Dermis microvascular lymphatic vessel endothelial cell (primary cell): ENCODE results near the gene ITGBL1. TPM values are rescaled to one million over a fixed set of nuclear protein-coding genes. Genes with fewer than 3 reads are reported as not detected.

Source experiments
- DNase-seq, 2 donors: peaks; one replicate each; pipeline versions ENCODE4 v3.0.0 to v3.0.0-alpha.2; 2010; ENCODE audit warnings: low read depth in 2 of 2
- total RNA-seq: library from RNA; depleted of rRNA; stranded (reverse); fragments of >200 nt; gene quantifications from 2 replicates; pipeline ENCODE4 v1.2.1, GENCODE V29; 2014

The ITGBL1 gene
- total RNA-seq, 1 donor from 2014 or later = 9.8 TPM

GRCh38 chr13:101556676-101557123 is 104.2 kb downstream of the ITGBL1 start:
- no peak for DNase-seq

GRCh38 chr13:101565317-101565716 is 112.8 kb downstream of the ITGBL1 start:
- DNase-seq = no peak

- DNase-seq = no peak
Measured at GRCh38 chr13:101567841-101568240, 115.4 kb downstream of the ITGBL1 start.

GRCh38 chr13:101569807-101570206 is 117.3 kb downstream of the ITGBL1 start:
- no peak for DNase-seq

- DNase-seq = peak in 1 of 2 donors; percentile 3
Measured at GRCh38 chr13:101570410-101570809, 117.9 kb downstream of the ITGBL1 start.

GRCh38 chr13:101572456-101572855 is 120.0 kb downstream of the ITGBL1 start:
- DNase-seq = peak in 1 of 2 donors; percentile 42

GRCh38 chr13:101575581-101575980 is 123.1 kb downstream of the ITGBL1 start:
- DNase-seq = peak in 1 of 2 donors; percentile 20

GRCh38 chr13:101576455-101576854 is 124.0 kb downstream of the ITGBL1 start:
- peak in 1 of 2 donors; percentile 55 for DNase-seq

GRCh38 chr13:101576977-101577376 is 124.5 kb downstream of the ITGBL1 start:
- DNase-seq = no peak

- peak in 1 of 2 donors; percentile 73 for DNase-seq
Measured at GRCh38 chr13:101579281-101579802, 126.9 kb downstream of the ITGBL1 start.

GRCh38 chr13:101584331-101584730 is 131.9 kb downstream of the ITGBL1 start:
- no peak for DNase-seq

GRCh38 chr13:101590479-101590878 is 138.0 kb downstream of the ITGBL1 start:
- no peak for DNase-seq

- DNase-seq = no peak
Measured at GRCh38 chr13:101594936-101595335, 142.5 kb downstream of the ITGBL1 start.

GRCh38 chr13:101596803-101597202 is 144.3 kb downstream of the ITGBL1 start:
- DNase-seq = no peak

- DNase-seq = no peak
Measured at GRCh38 chr13:101611491-101612475, 159.3 kb downstream of the ITGBL1 start.

GRCh38 chr13:101612735-101613134 is 160.3 kb downstream of the ITGBL1 start:
- no peak for DNase-seq

- no peak for DNase-seq
Measured at GRCh38 chr13:101614491-101614890, 162.0 kb downstream of the ITGBL1 start.

- no peak for DNase-seq
Measured at GRCh38 chr13:101618440-101619187, 166.1 kb downstream of the ITGBL1 start.

GRCh38 chr13:101621099-101621498 is 168.6 kb downstream of the ITGBL1 start:
- no peak for DNase-seq

- DNase-seq = peak in 1 of 2 donors; percentile 69
Measured at GRCh38 chr13:101623470-101624209, 171.2 kb downstream of the ITGBL1 start.
